Upper lobe of left lung (tissue), 6 donors: Measurements from ENCODE around the gene HIGD1A. TPM values are rescaled to one million over a fixed set of nuclear protein-coding genes. Genes with fewer than 3 reads are reported as not detected.

Source experiments
- ATAC-seq, 2 donors: fragments of 200-7000 bp; cut with Tn5 transposase; one replicate each; pipeline ENCODE4 v1.9.1; 2022; ENCODE audit warnings: mild to moderate bottlenecking in 2 of 2, moderate library complexity in 2 of 2; ENCODE audit not compliant: low FRiP score in 2 of 2
- DNase-seq, 2 donors: peaks; one replicate each; pipeline ENCODE4 v3.0.0-alpha.2; 2019 to 2020
- H3K27ac ChIP-seq, 4 donors: fragments of 200-600 bp; sonication (generic); one replicate each; pipeline ENCODE4 v1.5.1; 2016 to 2019
- H3K27me3 ChIP-seq, 4 donors: fragments of 200-600 bp; sonication (generic); one replicate each; pipeline ENCODE4 v1.5.1; 2017 to 2019
- H3K36me3 ChIP-seq, 4 donors: fragments of 200-600 bp; sonication (generic); one replicate each; pipeline ENCODE4 v1.5.1; 2016 to 2019
- H3K4me1 ChIP-seq, 4 donors: fragments of 200-600 bp; sonication (generic); one replicate each; pipeline ENCODE4 v1.5.1; 2018 to 2019
- H3K4me3 ChIP-seq, 4 donors: fragments of 200-600 bp; sonication (generic); one replicate each; pipeline ENCODE4 v1.5.1; 2017 to 2019; ENCODE audit warnings: mild to moderate bottlenecking in 2 of 4, moderate library complexity in 1 of 4
- H3K9me3 ChIP-seq, 4 donors: fragments of 200-600 bp; sonication (generic); one replicate each; pipeline ENCODE4 v1.5.1; 2018 to 2019
- CTCF ChIP-seq, 6 experiments: fragments of 450-650 bp in 4 of 6; fragments of 200-600 bp in 2 of 6; sonication (generic) in 2 of 6; IDR thresholded peaks; one replicate each; pipeline ENCODE4 v1.5.1; 2016 to 2019; ENCODE audit warnings: antibody characterized with exemption in 6 of 6
- EP300 ChIP-seq, 4 donors: sonication (generic); formaldehyde crosslinking; IDR thresholded peaks; one replicate each; pipeline ENCODE4 v1.5.1; 2017; ENCODE audit warnings: antibody characterized with exemption in 4 of 4, control low read depth in 2 of 4
- POLR2A ChIP-seq, 4 donors: fragments of 450-650 bp; IDR thresholded peaks; one replicate each; pipeline ENCODE4 v1.5.1; 2016 to 2017; ENCODE audit warnings: antibody characterized with exemption in 4 of 4, mild to moderate bottlenecking in 2 of 4
- POLR2AphosphoS5 ChIP-seq, 2 donors: sonication (generic); formaldehyde crosslinking; IDR thresholded peaks; one replicate each; pipeline ENCODE4 v1.5.1; 2017; ENCODE audit warnings: antibody characterized with exemption in 2 of 2
- WGBS, 2 donors: methylation state at CpG; one replicate each; pipeline ENCODE4 v1.1.5; 2017 to 2018; 5-methylcytosine and 5-hydroxymethylcytosine counted together
- total RNA-seq, 6 donors: library from RNA; depleted of rRNA in 4 of 6; stranded (reverse); fragments of >200 nt in 4 of 6; gene quantifications; one replicate each; pipeline versions ENCODE4 v1.1.0 to v1.2.1, GENCODE V29; 2016 to 2021
- donor health status: DM: no; HTN: no; CAD: no; lungs with moderate emphysema.
- donor health status: DM: no; HTN: yes; CAD: no; lungs with severe emphysema.

The HIGD1A gene
- total RNA-seq, 6 donors from 2014 or later = 26.2 to 108 (median 73.3) TPM

DNA sequence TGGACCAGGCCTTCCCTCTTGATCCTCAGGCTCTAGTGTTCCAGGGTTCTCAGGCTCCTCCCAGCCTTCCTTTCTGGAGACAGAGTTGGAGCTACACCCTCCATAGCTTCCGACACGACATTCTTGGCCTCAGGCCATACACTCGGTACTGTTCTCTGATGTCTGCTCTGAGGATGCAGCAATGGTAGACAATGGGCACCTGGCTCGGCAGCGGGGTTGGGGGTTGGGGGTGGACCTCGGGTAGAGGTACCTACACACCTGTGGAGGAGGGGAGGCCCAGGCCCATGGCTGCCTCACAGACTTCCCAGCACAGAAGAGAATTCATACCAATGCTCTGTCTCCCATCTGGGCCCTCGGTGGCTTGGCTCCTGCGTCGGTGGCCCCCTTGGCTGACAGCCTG lies 52.7 kb downstream of the HIGD1A start:
- TF ChIP-seq POLR2AphosphoS5 (IDR thresholded peaks at IDR 0.05) (no peak), POLR2A (IDR thresholded peaks at IDR 0.05) (no peak)
- DNase-seq = peak in 1 of 2 donors; percentile 55
- no peak for ATAC-seq
- Histone ChIP-seq H3K27me3 (no peaks in the 10 kb centered on the region), H3K4me1 (peaks cover 3 to 11% (median 4%) of the 10 kb centered on the region in 4 donors), H3K36me3 (no peaks in the 10 kb centered on the region), H3K27ac (no peak overlapping the region), H3K4me3 (no peak overlapping the region), H3K9me3 (no peaks in the 10 kb centered on the region)
- WGBS, 2 donors = 69 to 82% methylated on average over 2 to 9 of the region's 9 CpGs

DNA sequence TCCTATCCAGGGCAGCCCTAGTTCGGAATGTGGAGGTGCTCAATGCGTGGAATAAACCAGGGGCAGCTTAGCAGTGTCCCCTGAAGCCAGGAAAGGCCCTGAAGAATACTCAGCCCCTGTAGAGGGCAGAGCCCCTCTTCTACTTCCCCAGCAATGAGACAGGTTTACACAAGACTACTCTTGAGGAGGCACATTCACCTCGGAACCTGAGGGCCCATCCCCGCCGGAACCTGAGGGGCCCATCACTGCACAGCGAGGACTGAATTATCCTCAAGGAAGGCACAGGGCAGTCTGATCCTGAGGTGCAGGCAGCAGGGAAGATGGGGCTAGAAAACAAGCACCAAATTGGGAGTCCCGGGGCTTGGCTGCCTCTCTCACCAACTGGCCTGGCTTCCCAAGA lies 53.5 kb downstream of the HIGD1A start:
- no peak for TF ChIP-seq POLR2AphosphoS5 (IDR thresholded peaks at IDR 0.05)
- no peak for TF ChIP-seq POLR2A (IDR thresholded peaks at IDR 0.05)
- TF ChIP-seq CTCF (IDR thresholded peaks at IDR 0.05) = no peak
- no peak for TF ChIP-seq EP300 (IDR thresholded peaks at IDR 0.05)
- ATAC-seq = no peak
- no peak for DNase-seq
- whole genome bisulfite sequencing, 2 donors = 95 to 98% methylated on average over 7 of the region's 7 CpGs
- peaks cover 10 to 19% (median 11%) of the 10 kb centered on the region in 4 donors for H3K4me1 ChIP-seq
- H3K4me3 ChIP-seq = no peak overlapping the region
- H3K36me3 ChIP-seq = no peaks in the 10 kb centered on the region
- H3K9me3 ChIP-seq = no peaks in the 10 kb centered on the region
- no peaks in the 10 kb centered on the region for H3K27me3 ChIP-seq
- no peak overlapping the region for H3K27ac ChIP-seq

- Histone ChIP-seq H3K27ac (no peak overlapping the region), H3K27me3 (no peaks in the 10 kb centered on the region), H3K36me3 (no peaks in the 10 kb centered on the region), H3K4me1 (peaks cover 15 to 24% (median 17%) of the 10 kb centered on the region in 4 donors), H3K9me3 (no peaks in the 10 kb centered on the region), H3K4me3 (no peak overlapping the region)
- DNase-seq (no peak), ATAC-seq (peak in 1 of 2 donors; percentile 51)
- no peak for TF ChIP-seq POLR2AphosphoS5 (IDR thresholded peaks at IDR 0.05)
- TF ChIP-seq EP300 (IDR thresholded peaks at IDR 0.05) = no peak
- TF ChIP-seq CTCF (IDR thresholded peaks at IDR 0.05) = peak in 1 of 6 experiments; percentile 6
- no peak for TF ChIP-seq POLR2A (IDR thresholded peaks at IDR 0.05)
- WGBS, 2 donors = 69 to 74% methylated on average over 10 of the region's 10 CpGs
These were observed 54.5 kb downstream of the HIGD1A start for GRCh38 chr3:42749753-42750231.

DNA sequence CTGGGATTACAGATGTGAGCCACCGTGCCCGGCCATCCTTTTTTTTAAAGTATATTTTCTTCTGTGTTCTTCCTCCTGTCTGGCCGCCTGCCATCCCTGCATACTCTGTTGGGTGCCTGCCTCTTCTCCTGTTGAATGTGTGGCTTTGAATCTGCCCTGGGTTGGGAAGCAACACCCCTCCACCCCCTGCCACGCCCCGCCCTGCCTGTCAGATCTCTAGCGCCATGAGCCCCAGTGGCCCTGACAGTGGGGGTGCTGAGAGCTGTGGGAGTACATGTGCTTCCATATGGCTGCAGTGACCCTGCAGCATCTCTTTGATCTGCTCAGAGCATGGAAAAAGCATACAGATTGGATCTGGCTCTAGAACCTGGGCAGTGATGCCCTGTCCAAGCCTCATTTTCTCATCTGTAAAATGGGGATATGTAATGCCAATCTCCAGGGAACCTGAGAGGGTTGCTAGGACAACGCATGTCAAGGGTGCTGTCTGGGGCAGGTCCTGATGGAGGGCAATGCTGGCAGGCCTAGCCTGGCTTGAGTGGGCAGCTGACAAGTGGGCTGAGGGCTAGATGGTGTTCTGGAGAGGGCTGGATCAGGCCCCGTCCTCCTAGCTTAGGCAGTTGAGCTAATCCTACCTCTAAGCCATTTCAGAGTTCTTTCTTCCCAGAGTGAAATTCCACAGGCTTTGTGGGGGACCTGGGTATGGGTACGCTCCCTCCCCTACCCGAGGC lies 55.1 kb downstream of the HIGD1A start:
- Histone ChIP-seq H3K27ac (no peak overlapping the region), H3K4me1 (peaks cover 15 to 29% (median 17%) of the 10 kb centered on the region in 4 donors), H3K36me3 (no peaks in the 10 kb centered on the region), H3K4me3 (no peak overlapping the region), H3K9me3 (no peaks in the 10 kb centered on the region), H3K27me3 (no peaks in the 10 kb centered on the region)
- no peak for ATAC-seq
- 88 to 94% methylated on average over 8 to 10 of the region's 10 CpGs for WGBS, 2 donors
- DNase-seq = no peak
- no peak for TF ChIP-seq CTCF (IDR thresholded peaks at IDR 0.05)
- no peak for TF ChIP-seq POLR2AphosphoS5 (IDR thresholded peaks at IDR 0.05)
- TF ChIP-seq EP300 (IDR thresholded peaks at IDR 0.05) = no peak
- no peak for TF ChIP-seq POLR2A (IDR thresholded peaks at IDR 0.05)

DNA sequence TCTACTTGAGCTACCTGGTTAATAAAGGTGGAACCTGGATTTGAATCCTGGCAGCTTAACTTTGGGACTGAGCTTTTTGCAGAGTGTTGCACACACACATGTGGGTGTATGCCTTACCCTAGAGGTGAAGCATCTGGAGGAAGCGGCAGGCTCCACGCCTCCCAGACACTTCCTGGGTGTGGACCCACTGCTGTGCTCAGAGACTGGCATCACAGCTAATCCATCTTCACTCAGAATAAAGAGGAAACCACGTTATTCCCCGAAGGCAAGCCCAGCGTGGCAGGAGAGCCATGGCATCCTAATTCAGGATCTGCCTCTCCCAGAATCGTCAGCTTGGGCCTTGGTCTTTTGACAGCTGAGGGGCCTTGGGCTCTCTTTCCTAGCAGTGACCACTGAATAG lies 56.7 kb downstream of the HIGD1A start:
- no peak overlapping the region for H3K27ac ChIP-seq
- H3K4me1 ChIP-seq = peaks cover 15 to 29% (median 17%) of the 10 kb centered on the region in 4 donors
- DNase-seq (no peak), ATAC-seq (no peak)
- H3K9me3 ChIP-seq = no peaks in the 10 kb centered on the region
- no peak overlapping the region for H3K4me3 ChIP-seq
- TF ChIP-seq CTCF (IDR thresholded peaks at IDR 0.05) (no peak), POLR2AphosphoS5 (IDR thresholded peaks at IDR 0.05) (no peak), EP300 (IDR thresholded peaks at IDR 0.05) (no peak), POLR2A (IDR thresholded peaks at IDR 0.05) (no peak)
- WGBS, 2 donors = 47 to 56% methylated on average over 5 to 6 of the region's 6 CpGs
- no peaks in the 10 kb centered on the region for H3K36me3 ChIP-seq
- no peaks in the 10 kb centered on the region for H3K27me3 ChIP-seq
